Lower leg skin (tissue), 4 donors: Measurements from ENCODE around the gene CDSN. TPM values are rescaled to one million over a fixed set of nuclear protein-coding genes. Genes with fewer than 3 reads are reported as not detected.

Experiments
- DNase-seq, 2 donors: peaks; one replicate each; pipeline ENCODE4 v3.0.0-alpha.2; 2019; ENCODE audit warnings: low spot score in 2 of 2
- H3K4me3 ChIP-seq: fragments of 200-600 bp; sonication (generic); 2 replicates; pipeline ENCODE4 v1.5.1; 2017; ENCODE audit warnings: mild to moderate bottlenecking, low read depth; ENCODE audit not compliant: poor library complexity, severe bottlenecking
- POLR2A ChIP-seq, 2 donors: fragments of 450-650 bp; IDR thresholded peaks; one replicate each; pipeline ENCODE4 v1.6.1; 2016 to 2017; ENCODE audit warnings: antibody characterized with exemption in 2 of 2, mild to moderate bottlenecking in 1 of 2, moderate library complexity in 1 of 2
- WGBS, 2 donors: methylation state at CpG; one replicate each; pipeline ENCODE4 v1.1.5; 2018; 5-methylcytosine and 5-hydroxymethylcytosine counted together
- intact Hi-C: fragments of 100-400 bp; cut with DNase I; formaldehyde crosslinking; loops from one replicate; pipeline ENCODE4 v1.15.0; 2023; ENCODE audit warnings: low total_unique reads
- total RNA-seq, 4 donors: library from RNA; depleted of rRNA; stranded (reverse); fragments of >200 nt; gene quantifications; one replicate each; pipeline ENCODE4 v1.1.0, GENCODE V29; 2016
- TF ChIP-seq, protein P1 (sequence below), 3 donors: fragments of 450-650 bp; IDR thresholded peaks; one replicate each; pipeline ENCODE4 v1.5.1; 2016; ENCODE audit warnings: antibody characterized with exemption in 3 of 3, mild to moderate bottlenecking in 3 of 3, moderate library complexity in 2 of 3

The CDSN gene
- total RNA-seq, 4 donors from 2014 or later, result 480 to 1,164 (median 686) TPM

GRCh38 chr6:31110825-31111582, 9.2 kb downstream of the CDSN start:
- intact Hi-C loops, result no loop called here
- WGBS, 2 donors, result 81 to 86% methylated on average over 11 of the region's 11 CpGs
- H3K4me3 ChIP-seq, result no peak overlapping the region
- DNase-seq, result no peak
- no peak for TF ChIP-seq POLR2A (IDR thresholded peaks at IDR 0.05)
- TF ChIP-seq, protein P1, sequence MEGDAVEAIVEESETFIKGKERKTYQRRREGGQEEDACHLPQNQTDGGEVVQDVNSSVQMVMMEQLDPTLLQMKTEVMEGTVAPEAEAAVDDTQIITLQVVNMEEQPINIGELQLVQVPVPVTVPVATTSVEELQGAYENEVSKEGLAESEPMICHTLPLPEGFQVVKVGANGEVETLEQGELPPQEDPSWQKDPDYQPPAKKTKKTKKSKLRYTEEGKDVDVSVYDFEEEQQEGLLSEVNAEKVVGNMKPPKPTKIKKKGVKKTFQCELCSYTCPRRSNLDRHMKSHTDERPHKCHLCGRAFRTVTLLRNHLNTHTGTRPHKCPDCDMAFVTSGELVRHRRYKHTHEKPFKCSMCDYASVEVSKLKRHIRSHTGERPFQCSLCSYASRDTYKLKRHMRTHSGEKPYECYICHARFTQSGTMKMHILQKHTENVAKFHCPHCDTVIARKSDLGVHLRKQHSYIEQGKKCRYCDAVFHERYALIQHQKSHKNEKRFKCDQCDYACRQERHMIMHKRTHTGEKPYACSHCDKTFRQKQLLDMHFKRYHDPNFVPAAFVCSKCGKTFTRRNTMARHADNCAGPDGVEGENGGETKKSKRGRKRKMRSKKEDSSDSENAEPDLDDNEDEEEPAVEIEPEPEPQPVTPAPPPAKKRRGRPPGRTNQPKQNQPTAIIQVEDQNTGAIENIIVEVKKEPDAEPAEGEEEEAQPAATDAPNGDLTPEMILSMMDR (IDR thresholded peaks at IDR 0.05), result no peak

- 70 to 87% methylated on average over 4 of the region's 4 CpGs for WGBS, 2 donors
- intact Hi-C loops, result no loop called here
- DNase-seq, result no peak
- no peak for TF ChIP-seq POLR2A (IDR thresholded peaks at IDR 0.05)
- TF ChIP-seq, protein P1 (IDR thresholded peaks at IDR 0.05), result no peak
- no peak overlapping the region for H3K4me3 ChIP-seq
These were observed 13.2 kb downstream of the CDSN start for GRCh38 chr6:31107052-31107451.

DNA sequence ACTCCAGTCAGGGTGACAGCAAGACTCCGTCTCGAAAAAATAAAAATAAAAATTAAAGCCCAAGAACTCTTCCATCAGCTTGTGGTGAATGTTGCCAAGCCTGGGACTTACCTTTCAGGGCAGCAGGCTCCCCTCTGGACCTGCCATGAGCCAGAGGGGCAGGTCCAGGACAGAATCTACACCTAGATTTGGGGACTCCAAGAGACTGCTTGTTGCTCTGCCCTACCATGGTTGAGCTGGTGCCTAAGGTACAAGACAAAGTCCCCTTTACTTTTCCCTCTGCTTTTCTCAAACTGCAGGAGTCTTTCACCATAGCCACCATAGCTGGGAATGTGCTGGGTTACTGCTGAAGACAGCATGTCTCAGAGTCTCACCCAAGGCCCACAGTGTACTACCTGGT, 17.1 kb downstream of the CDSN start:
- H3K4me3 ChIP-seq, result no peak overlapping the region
- 91 to 92% methylated on average over 2 of the region's 2 CpGs for WGBS, 2 donors
- TF ChIP-seq, protein P1 (IDR thresholded peaks at IDR 0.05), result no peak
- TF ChIP-seq POLR2A (IDR thresholded peaks at IDR 0.05), result no peak
- intact Hi-C loops, result no loop called here
- no peak for DNase-seq

DNA sequence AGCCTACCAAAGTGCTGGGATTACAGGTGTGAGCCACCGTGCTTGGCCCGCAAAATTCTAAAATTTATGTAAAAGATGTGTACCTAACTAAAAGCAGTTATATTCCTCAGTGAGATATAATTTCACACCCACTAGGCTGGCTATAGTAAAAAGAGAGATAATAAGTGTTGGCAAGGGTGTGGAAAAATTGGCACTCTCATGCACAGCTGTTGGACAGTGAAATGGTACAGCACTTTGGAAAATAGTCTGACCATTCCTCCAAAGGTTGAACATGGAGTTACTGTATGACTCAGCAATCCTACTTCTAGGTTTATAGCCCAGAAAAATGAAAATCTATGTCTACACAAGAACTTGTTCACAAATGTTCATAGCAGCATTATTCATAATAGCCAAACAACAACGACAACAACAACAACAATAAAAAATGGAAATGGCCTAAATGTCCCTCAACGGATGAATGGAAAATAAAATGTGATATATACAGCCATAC, 21.8 kb downstream of the CDSN start:
- 96 to 97% methylated on average over 4 of the region's 4 CpGs for WGBS, 2 donors
- TF ChIP-seq, protein P1 (IDR thresholded peaks at IDR 0.05), result no peak
- no peak for TF ChIP-seq POLR2A (IDR thresholded peaks at IDR 0.05)
- intact Hi-C loops, result no loop called here
- no peak overlapping the region for H3K4me3 ChIP-seq
- DNase-seq, result no peak

DNA sequence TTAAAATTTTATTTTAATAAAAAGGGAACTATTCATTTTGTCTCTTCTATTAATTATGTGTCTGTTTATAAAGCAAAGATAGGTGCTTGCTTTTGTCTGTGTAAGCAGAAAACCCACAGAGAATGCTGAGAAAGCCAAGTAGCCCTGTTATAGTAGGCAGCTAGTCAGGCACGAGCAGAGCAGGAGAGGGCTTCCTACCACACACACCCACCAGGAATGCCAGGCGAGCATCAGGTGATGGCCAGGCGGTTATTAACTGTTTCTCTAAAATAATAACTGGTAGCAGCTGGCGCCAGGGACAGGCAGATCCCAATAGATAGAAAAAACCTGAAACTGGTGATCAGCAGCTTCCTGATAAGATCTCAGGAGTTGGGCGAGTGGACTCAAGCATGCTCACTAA, 23.6 kb downstream of the CDSN start:
- no peak for DNase-seq
- TF ChIP-seq, protein P1 (IDR thresholded peaks at IDR 0.05), result no peak
- TF ChIP-seq POLR2A (IDR thresholded peaks at IDR 0.05), result no peak
- intact Hi-C loops, result no loop called here
- 72 to 74% methylated on average over 5 of the region's 5 CpGs for WGBS, 2 donors
- no peak overlapping the region for H3K4me3 ChIP-seq
